ENCODE results near the gene PIK3R2. TPM values are rescaled to one million over a fixed set of nuclear protein-coding genes. Genes with fewer than 3 reads are reported as not detected.

Gene PIK3R2
- total RNA-seq, 1 donor from 2014 or later, result 94.7 TPM

- H3K9me3 Mint-ChIP-seq, result no peaks in the 10 kb centered on the region
- H3K27me3 Mint-ChIP-seq (ENCODE audit: low read depth), result no peaks in the 10 kb centered on the region
- no peak overlapping the region for H3K27ac Mint-ChIP-seq
- H3K36me3 Mint-ChIP-seq, result peaks cover 11% of the 10 kb centered on the region
- peaks cover 13% of the 10 kb centered on the region for H3K4me1 Mint-ChIP-seq
- no peak for DNase-seq (ENCODE audit: low spot score in 2 of 2, unreplicated experiment in 2 of 2)
- peak overlapping the region; percentile 93 for H3K4me3 Mint-ChIP-seq
- TF ChIP-seq CTCF (IDR thresholded peaks at IDR 0.05; ENCODE audit: unreplicated experiment), result no peak
These were observed 2.0 kb upstream of the PIK3R2 start for GRCh38 chr19:18150776-18151624.

GRCh38 chr19:18152442-18152816 is 534 bp upstream of the PIK3R2 start:
- H3K4me3 Mint-ChIP-seq, result peak overlapping the region; percentile 93
- peaks cover 6% of the 10 kb centered on the region for H3K36me3 Mint-ChIP-seq
- DNase-seq (ENCODE audit: low spot score in 2 of 2, unreplicated experiment in 2 of 2), result peak; percentile 91 to 97
- H3K27me3 Mint-ChIP-seq (ENCODE audit: low read depth), result no peaks in the 10 kb centered on the region
- TF ChIP-seq CTCF (IDR thresholded peaks at IDR 0.05; ENCODE audit: unreplicated experiment), result peak; percentile 79
- peak overlapping the region; percentile 96 for H3K27ac Mint-ChIP-seq
- H3K9me3 Mint-ChIP-seq, result no peaks in the 10 kb centered on the region
- H3K4me1 Mint-ChIP-seq, result peaks cover 27% of the 10 kb centered on the region

GRCh38 chr19:18153556-18154134 is 682 bp downstream of the PIK3R2 start:
- peak overlapping the region; percentile 98 for H3K27ac Mint-ChIP-seq
- no peaks in the 10 kb centered on the region for H3K9me3 Mint-ChIP-seq
- DNase-seq (ENCODE audit: low spot score in 2 of 2, unreplicated experiment in 2 of 2), result peak in 1 of 2 experiments; percentile 49
- TF ChIP-seq CTCF (IDR thresholded peaks at IDR 0.05; ENCODE audit: unreplicated experiment), result no peak
- peaks cover 3% of the 10 kb centered on the region for H3K36me3 Mint-ChIP-seq
- peak overlapping the region; percentile 93 for H3K4me3 Mint-ChIP-seq
- no peaks in the 10 kb centered on the region for H3K27me3 Mint-ChIP-seq (ENCODE audit: low read depth)
- peaks cover 33% of the 10 kb centered on the region for H3K4me1 Mint-ChIP-seq

- Mint-ChIP-seq H3K9me3 (no peaks in the 10 kb centered on the region), H3K4me3 (peak overlapping the region; percentile 93), H3K36me3 (peaks cover 5% of the 10 kb centered on the region), H3K27ac (no peak overlapping the region), H3K27me3 (ENCODE audit: low read depth) (no peaks in the 10 kb centered on the region), H3K4me1 (peaks cover 34% of the 10 kb centered on the region)
- DNase-seq (ENCODE audit: low spot score in 2 of 2, unreplicated experiment in 2 of 2), result no peak
- no peak for TF ChIP-seq CTCF (IDR thresholded peaks at IDR 0.05; ENCODE audit: unreplicated experiment)
These were observed 2.4 kb downstream of the PIK3R2 start for GRCh38 chr19:18155095-18156087.

GRCh38 chr19:18156268-18156667 is 3.3 kb downstream of the PIK3R2 start:
- Mint-ChIP-seq H3K27me3 (ENCODE audit: low read depth) (no peaks in the 10 kb centered on the region), H3K27ac (peak overlapping the region; percentile 90), H3K9me3 (no peaks in the 10 kb centered on the region), H3K4me1 (peaks cover 37% of the 10 kb centered on the region), H3K36me3 (peaks cover 6% of the 10 kb centered on the region), H3K4me3 (peak overlapping the region; percentile 14)
- TF ChIP-seq CTCF (IDR thresholded peaks at IDR 0.05; ENCODE audit: unreplicated experiment), result no peak
- no peak for DNase-seq (ENCODE audit: low spot score in 2 of 2, unreplicated experiment in 2 of 2)

All from mesothelial cell of epicardium (in vitro differentiated cells).